ENCODE results near the gene EEF1AKMT1. TPM values are rescaled to one million over a fixed set of nuclear protein-coding genes. Genes with fewer than 3 reads are reported as not detected.

The EEF1AKMT1 gene
- total RNA-seq, 1 donor from 2014 or later: 10.4 TPM

DNA sequence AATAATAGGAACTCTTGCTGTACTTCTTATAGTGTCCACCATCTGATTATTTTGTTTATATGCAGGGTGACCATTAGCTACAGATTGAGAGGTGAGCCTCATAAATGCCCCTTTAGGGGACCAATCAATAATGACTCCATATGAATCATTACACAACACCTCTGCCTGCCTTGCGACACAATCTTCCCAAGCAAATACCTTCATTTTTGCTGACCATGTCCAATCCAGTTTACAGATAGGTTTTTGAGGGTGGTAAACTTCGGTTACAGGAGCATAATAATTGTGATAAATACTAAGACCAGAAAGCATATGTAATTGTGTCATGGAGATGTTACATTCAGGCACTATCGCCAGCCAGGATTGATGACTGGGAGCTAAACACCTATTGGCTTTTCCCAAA lies 93.9 kb downstream of the EEF1AKMT1 start:
- intact Hi-C loops (cut with DNase I): no loop called here

More for the DNA sequence above, 93.9 kb downstream of the EEF1AKMT1 start:
- no peak for DNase-seq (ENCODE audit: low spot score)
- no peak for ATAC-seq

Other genes with a start within 250 kb of the EEF1AKMT1 start
- 44.8 TPM for gene CRYL1, start 248.1 kb downstream of the EEF1AKMT1 start, total RNA-seq
- gene IFT88, start 206.8 kb downstream of the EEF1AKMT1 start, total RNA-seq: 20.5 TPM
- 4.9 TPM for gene IL17D, start 70.3 kb downstream of the EEF1AKMT1 start, total RNA-seq
- 13.9 TPM for gene XPO4, start 128.8 kb upstream of the EEF1AKMT1 start, total RNA-seq